DOHH2 (cell line): ENCODE results near the gene UCHL5.

Experiments used
- H3F3A ChIP-seq: fragments of 200-600 bp; sonication (generic), shearing (Covaris generic); 2 replicates; pipeline ENCODE4 v1.6.0; 2016; ENCODE audit warnings: antibody characterized with exemption, mild to moderate bottlenecking; ENCODE audit not compliant: control insufficient read depth, insufficient read depth
- H3K27ac ChIP-seq: fragments of 200-600 bp; sonication (generic); 2 replicates; pipeline ENCODE4 v1.5.1; 2014; ENCODE audit warnings: low read depth, mild to moderate bottlenecking, low read length, moderate library complexity
- H3K27me3 ChIP-seq: fragments of 200-600 bp; sonication (generic); 2 replicates; pipeline ENCODE4 v1.6.1; 2014; ENCODE audit warnings: mild to moderate bottlenecking, low read length, mixed read lengths; ENCODE audit not compliant: control insufficient read depth
- H3K36me3 ChIP-seq: fragments of 200-600 bp; sonication (generic); 2 replicates; pipeline ENCODE4 v1.6.1; 2014; ENCODE audit warnings: mild to moderate bottlenecking, low read length, moderate library complexity, mixed read lengths; ENCODE audit not compliant: control insufficient read depth
- H3K4me1 ChIP-seq: fragments of 200-600 bp; sonication (generic); 2 replicates; pipeline ENCODE4 v1.6.1; 2014; ENCODE audit warnings: mild to moderate bottlenecking, low read length, mixed read lengths; ENCODE audit not compliant: control insufficient read depth
- H3K4me2 ChIP-seq: fragments of 200-600 bp; sonication (generic); 2 replicates; pipeline ENCODE4 v1.6.0; 2014; ENCODE audit warnings: mild to moderate bottlenecking, low read length, moderate library complexity
- H3K4me3 ChIP-seq: fragments of 200-600 bp; sonication (generic); 2 replicates; pipeline ENCODE4 v1.5.1; 2014; ENCODE audit warnings: mild to moderate bottlenecking, low read length, mixed read lengths
- H3K79me2 ChIP-seq: fragments of 200-600 bp; sonication (generic); 2 replicates; pipeline ENCODE4 v1.6.1; 2014; ENCODE audit warnings: mild to moderate bottlenecking, low read length, mixed read lengths; ENCODE audit not compliant: control insufficient read depth
- H3K9me2 ChIP-seq: fragments of 200-600 bp; sonication (generic); replicated peaks from 2 replicates; pipeline ENCODE4 v1.6.1; 2014; ENCODE audit warnings: mild to moderate bottlenecking, low read length, mixed read lengths; ENCODE audit not compliant: control insufficient read depth
- H3K9me3 ChIP-seq: fragments of 200-600 bp; sonication (generic); 2 replicates; pipeline ENCODE4 v1.6.1; 2014; ENCODE audit warnings: antibody characterized with exemption, low read length, mixed read lengths; ENCODE audit not compliant: control insufficient read depth, insufficient read depth
- H4K20me1 ChIP-seq: fragments of 200-600 bp; sonication (generic); 2 replicates; pipeline ENCODE4 v1.6.0; 2014; ENCODE audit warnings: low read depth, mild to moderate bottlenecking, antibody characterized with exemption, low read length, moderate library complexity; ENCODE audit not compliant: control insufficient read depth, insufficient read depth
- EZH2phosphoT487 ChIP-seq: fragments of 200-600 bp; sonication (generic); IDR thresholded peaks from 2 replicates; pipeline ENCODE4 v1.6.1; 2017; ENCODE audit warnings: borderline replicate concordance, mild to moderate bottlenecking, antibody characterized with exemption, low read length, moderate library complexity, mixed read lengths
- TF ChIP-seq, protein P1 (sequence below): fragments of 200-600 bp; sonication (generic); IDR thresholded peaks from one replicate; pipeline ENCODE4 v1.5.1; 2014; ENCODE audit warnings: antibody characterized with exemption, mild to moderate bottlenecking, low read depth, low read length; ENCODE audit not compliant: poor library complexity, severe bottlenecking

UCHL5 gene

DNA sequence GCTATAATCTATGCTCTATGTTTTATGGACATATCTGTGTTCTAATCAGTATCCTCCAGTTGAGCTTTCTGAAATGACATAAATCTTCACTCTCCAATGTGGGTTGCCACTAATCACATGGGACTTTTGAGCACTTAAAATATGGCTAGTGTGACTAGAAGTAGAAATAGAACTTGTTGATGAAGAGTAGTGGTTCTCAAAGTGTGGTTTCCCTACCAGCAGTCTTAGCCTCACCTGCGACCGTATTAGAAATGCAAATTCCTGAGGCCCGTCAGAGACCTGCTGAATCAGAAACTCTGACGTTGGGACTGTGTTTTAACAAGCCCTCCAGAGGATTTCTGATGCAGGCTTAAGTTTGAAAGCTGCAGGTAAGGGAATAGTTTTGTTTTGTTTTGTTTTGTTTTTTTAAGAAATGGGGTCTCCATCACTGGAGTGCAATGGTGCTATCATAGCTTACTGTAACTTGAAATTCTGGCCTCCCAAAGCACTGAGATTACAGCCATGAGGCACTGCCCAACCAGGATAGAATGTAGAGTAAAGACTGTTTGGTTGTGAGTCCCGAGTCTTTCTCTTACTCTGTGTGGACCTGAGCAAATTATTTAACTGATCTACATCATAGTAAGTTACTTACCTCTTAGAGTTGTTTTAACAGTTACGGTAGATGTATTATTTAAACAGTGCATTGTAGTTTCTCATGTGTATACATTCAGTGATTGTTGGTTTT, 24.4 kb upstream of the UCHL5 start:
- H3K27ac ChIP-seq = no peak overlapping the region
- no peak overlapping the region for H3K4me3 ChIP-seq
- H4K20me1 ChIP-seq = no peaks in the 10 kb centered on the region
- H3F3A ChIP-seq = peaks cover 2% of the 10 kb centered on the region; the same call in 1 of the 2 replicates
- no peak overlapping the region for H3K4me2 ChIP-seq
- no peak for TF ChIP-seq EZH2phosphoT487
- TF ChIP-seq, protein P1, sequence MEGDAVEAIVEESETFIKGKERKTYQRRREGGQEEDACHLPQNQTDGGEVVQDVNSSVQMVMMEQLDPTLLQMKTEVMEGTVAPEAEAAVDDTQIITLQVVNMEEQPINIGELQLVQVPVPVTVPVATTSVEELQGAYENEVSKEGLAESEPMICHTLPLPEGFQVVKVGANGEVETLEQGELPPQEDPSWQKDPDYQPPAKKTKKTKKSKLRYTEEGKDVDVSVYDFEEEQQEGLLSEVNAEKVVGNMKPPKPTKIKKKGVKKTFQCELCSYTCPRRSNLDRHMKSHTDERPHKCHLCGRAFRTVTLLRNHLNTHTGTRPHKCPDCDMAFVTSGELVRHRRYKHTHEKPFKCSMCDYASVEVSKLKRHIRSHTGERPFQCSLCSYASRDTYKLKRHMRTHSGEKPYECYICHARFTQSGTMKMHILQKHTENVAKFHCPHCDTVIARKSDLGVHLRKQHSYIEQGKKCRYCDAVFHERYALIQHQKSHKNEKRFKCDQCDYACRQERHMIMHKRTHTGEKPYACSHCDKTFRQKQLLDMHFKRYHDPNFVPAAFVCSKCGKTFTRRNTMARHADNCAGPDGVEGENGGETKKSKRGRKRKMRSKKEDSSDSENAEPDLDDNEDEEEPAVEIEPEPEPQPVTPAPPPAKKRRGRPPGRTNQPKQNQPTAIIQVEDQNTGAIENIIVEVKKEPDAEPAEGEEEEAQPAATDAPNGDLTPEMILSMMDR = no peak
- H3K4me1 ChIP-seq = peaks cover 10% of the 10 kb centered on the region
- no peaks in the 10 kb centered on the region for H3K9me3 ChIP-seq
- H3K9me2 ChIP-seq = no peaks in the 10 kb centered on the region
- H3K79me2 ChIP-seq = no peaks in the 10 kb centered on the region
- no peaks in the 10 kb centered on the region for H3K27me3 ChIP-seq
- H3K36me3 ChIP-seq = peaks cover 72% of the 10 kb centered on the region

- TF ChIP-seq, protein P1 = no peak
- no peak for TF ChIP-seq EZH2phosphoT487
- peaks cover 10% of the 10 kb centered on the region for H3K4me1 ChIP-seq
- no peak overlapping the region for H3K4me2 ChIP-seq
- no peaks in the 10 kb centered on the region for H3K9me3 ChIP-seq
- H4K20me1 ChIP-seq = no peaks in the 10 kb centered on the region
- peaks cover 83% of the 10 kb centered on the region for H3K36me3 ChIP-seq
- no peak overlapping the region for H3K4me3 ChIP-seq
- no peaks in the 10 kb centered on the region for H3K9me2 ChIP-seq
- H3K27ac ChIP-seq = no peak overlapping the region
- H3K79me2 ChIP-seq = peaks cover 9% of the 10 kb centered on the region
- no peaks in the 10 kb centered on the region for H3F3A ChIP-seq
- no peaks in the 10 kb centered on the region for H3K27me3 ChIP-seq
These were observed 20.0 kb upstream of the UCHL5 start for GRCh38 chr1:193079187-193079586.

DNA sequence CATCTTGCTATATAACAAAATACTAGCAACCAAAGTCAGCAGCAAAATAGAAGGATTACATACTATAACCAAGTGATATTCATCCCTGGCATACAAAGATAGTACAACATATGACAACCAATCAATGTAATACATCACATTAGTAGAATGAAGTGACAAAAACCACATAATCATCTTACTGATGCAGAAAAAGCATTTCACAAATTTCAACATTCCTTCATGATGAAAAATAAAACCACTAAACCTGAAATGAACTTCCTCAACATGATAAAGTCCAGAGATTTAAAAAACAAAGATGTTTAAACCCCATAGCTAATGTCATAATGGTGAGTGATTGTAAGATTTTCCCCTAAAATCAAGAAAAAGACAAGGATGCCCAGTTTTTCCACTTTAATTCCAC, 18.8 kb upstream of the UCHL5 start:
- H3K36me3 ChIP-seq = peaks cover 75% of the 10 kb centered on the region
- TF ChIP-seq EZH2phosphoT487 = no peak
- TF ChIP-seq, protein P1 = no peak
- no peaks in the 10 kb centered on the region for H3K9me2 ChIP-seq

More for the DNA sequence above, 18.8 kb upstream of the UCHL5 start:
- Histone ChIP-seq H3K27me3 (no peaks in the 10 kb centered on the region), H3K4me2 (no peak overlapping the region), H3K4me1 (peaks cover 3% of the 10 kb centered on the region), H3K79me2 (peaks cover 14% of the 10 kb centered on the region), H3K27ac (no peak overlapping the region), H3K4me3 (no peak overlapping the region), H3F3A (no peaks in the 10 kb centered on the region), H3K9me3 (no peaks in the 10 kb centered on the region), H4K20me1 (no peaks in the 10 kb centered on the region)
